ENCODE data around the gene TLR9. TPM values are rescaled to one million over a fixed set of nuclear protein-coding genes. Genes with fewer than 3 reads are reported as not detected.
"Not testable (repeated sequence)": the region's sequence is repeated elsewhere in the genome, so short reads cannot be mapped to it uniquely, and the experiment has no call there.

Gene TLR9
- not detected for polyA plus RNA-seq (2013, experiment 1 of 2; ENCODE audit: insufficient read length)
- polyA plus RNA-seq (2013, experiment 2 of 2; ENCODE audit: insufficient read length), result 0.09 TPM

GRCh38 chr3:52225452-52226228 lies at the start of gene TLR9:
TLR9 (minus strand) TSS chr3:52225645; CDS start chr3:52225529, 116 bp downstream.
- no peak for DNase-seq

GRCh38 chr3:52274781-52275180 lies 49.3 kb upstream of the TLR9 start:
- DNase-seq, result not testable (repeated sequence)

- no peak for DNase-seq
Observed at GRCh38 chr3:52272831-52273230, 47.4 kb upstream of the TLR9 start.

- DNase-seq, result not testable (repeated sequence)
Observed at GRCh38 chr3:52272172-52272571, 46.7 kb upstream of the TLR9 start.

GRCh38 chr3:52270252-52270754 lies 44.9 kb upstream of the TLR9 start:
- no peak for DNase-seq

GRCh38 chr3:52269776-52270175 lies 44.3 kb upstream of the TLR9 start:
- no peak for DNase-seq

- no peak for DNase-seq
Observed at GRCh38 chr3:52268036-52268435, 42.6 kb upstream of the TLR9 start.

GRCh38 chr3:52265387-52265786 lies 39.9 kb upstream of the TLR9 start:
- DNase-seq, result no peak

- no peak for DNase-seq
Observed at GRCh38 chr3:52262447-52262846, 37.0 kb upstream of the TLR9 start.

GRCh38 chr3:52259448-52259847 lies 34.0 kb upstream of the TLR9 start:
- no peak for DNase-seq

- DNase-seq, result no peak
Observed at GRCh38 chr3:52259035-52259434, 33.6 kb upstream of the TLR9 start.

- DNase-seq, result no peak
Observed at GRCh38 chr3:52257911-52258310, 32.5 kb upstream of the TLR9 start.

GRCh38 chr3:52256622-52257021 lies 31.2 kb upstream of the TLR9 start:
- no peak for DNase-seq

GRCh38 chr3:52256159-52256558 lies 30.7 kb upstream of the TLR9 start:
- DNase-seq, result no peak

- no peak for DNase-seq
Observed at GRCh38 chr3:52254608-52255007, 29.2 kb upstream of the TLR9 start.

GRCh38 chr3:52253314-52254304 lies 28.2 kb upstream of the TLR9 start:
- DNase-seq, result no peak

- DNase-seq, result no peak
Observed at GRCh38 chr3:52250122-52250521, 24.7 kb upstream of the TLR9 start.

GRCh38 chr3:52249683-52250082 lies 24.2 kb upstream of the TLR9 start:
- no peak for DNase-seq

- DNase-seq, result no peak
Observed at GRCh38 chr3:52248816-52249547, 23.5 kb upstream of the TLR9 start.

- DNase-seq, result no peak
Observed at GRCh38 chr3:52248165-52248541, 22.7 kb upstream of the TLR9 start.

GRCh38 chr3:52247409-52248164 lies 22.1 kb upstream of the TLR9 start:
- DNase-seq, result no peak

Data from fibroblast of skin of scalp (primary cell).